Endometrial microvascular endothelial cells (primary cell): ENCODE results near the gene JAKMIP1. TPM values are rescaled to one million over a fixed set of nuclear protein-coding genes. Genes with fewer than 3 reads are reported as not detected.

Source experiments
- in situ Hi-C: cut with HindIII; loops from 2 replicates; pipeline ENCODE4 v1.10.0; 2017; ENCODE audit warnings: low sequenced_read_pairs, low pct_unique_long_range_greater_than_20kb; ENCODE audit errors: inconsistent ontology term
- total RNA-seq: library from RNA; depleted of rRNA; stranded (reverse); fragments of >200 nt; gene quantifications from one replicate; pipeline ENCODE4 v1.2.3, GENCODE V29; 2015; ENCODE audit errors: inconsistent ontology term

JAKMIP1 gene
- total RNA-seq, 1 donor from 2014 or later = not detected

DNA sequence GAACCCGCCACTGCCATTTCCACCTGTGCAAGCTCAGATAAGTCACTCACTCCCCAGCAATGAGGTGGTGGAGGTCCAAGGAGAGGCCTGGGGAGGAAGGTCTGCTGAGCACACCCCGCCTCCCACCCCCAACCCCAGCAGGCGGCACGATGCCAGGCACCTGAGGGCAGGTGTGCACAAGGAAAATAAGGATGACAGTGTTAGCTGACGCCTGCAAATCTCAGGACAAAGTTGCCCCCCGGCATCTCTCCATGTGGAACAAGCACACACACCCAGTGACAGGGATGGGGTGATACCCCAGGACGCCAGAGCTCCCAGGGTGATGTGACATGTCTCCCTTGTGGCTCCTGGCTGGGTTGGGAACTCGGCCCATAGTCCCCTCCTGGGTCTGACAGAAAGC lies 9.9 kb downstream of the JAKMIP1 start:
- in situ Hi-C loops = no loop called here

DNA sequence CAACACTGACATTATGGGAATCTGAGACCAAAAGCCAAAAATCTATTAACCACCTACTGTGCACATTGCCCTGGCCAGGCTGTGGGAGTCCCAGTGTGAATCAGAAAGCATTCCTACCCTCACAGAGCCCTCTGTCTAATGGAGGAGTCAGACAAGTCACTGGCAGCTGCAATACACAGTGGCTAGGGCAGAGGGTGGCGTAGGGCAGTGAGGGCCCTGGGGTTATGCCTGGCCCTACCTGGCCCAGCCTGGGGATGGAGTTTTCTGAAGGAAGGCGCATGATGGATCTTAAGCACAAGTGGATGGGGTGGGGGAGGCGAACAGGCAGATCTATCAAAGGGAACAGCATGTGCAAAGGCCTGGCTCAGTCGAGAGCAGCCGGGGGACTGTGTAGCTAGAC lies 10.8 kb downstream of the JAKMIP1 start:
- in situ Hi-C loops = no loop called here

DNA sequence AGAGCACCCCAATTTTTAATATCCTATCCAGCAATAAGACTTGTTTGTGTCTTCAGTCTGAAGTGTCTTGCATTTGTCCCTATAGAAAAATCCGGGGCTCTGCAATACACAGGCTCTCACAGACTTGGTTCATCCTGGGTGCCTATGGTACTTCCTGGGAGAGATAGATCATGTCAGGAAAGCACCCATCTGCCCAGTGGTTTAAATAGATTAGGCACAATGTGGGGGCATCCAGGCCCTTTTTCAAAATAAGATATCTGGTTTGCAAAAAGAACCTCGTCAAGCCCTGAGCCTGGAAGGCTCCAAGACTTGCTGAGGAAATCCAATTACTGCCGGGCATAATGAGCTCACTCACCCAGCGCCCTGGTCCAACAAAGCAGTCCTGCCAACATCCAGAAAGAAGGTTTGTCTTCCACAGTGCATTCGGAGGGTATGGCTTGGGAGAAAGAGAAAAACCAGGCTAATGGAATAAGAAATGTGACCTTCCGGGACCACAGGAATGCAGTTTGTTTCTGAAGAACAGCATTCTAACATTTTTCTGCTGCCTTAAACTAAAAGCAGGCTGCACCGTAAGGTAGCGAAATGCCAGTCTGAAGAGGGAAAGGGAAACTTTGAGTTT lies 11.6 kb downstream of the JAKMIP1 start:
- in situ Hi-C loops = no loop called here

DNA sequence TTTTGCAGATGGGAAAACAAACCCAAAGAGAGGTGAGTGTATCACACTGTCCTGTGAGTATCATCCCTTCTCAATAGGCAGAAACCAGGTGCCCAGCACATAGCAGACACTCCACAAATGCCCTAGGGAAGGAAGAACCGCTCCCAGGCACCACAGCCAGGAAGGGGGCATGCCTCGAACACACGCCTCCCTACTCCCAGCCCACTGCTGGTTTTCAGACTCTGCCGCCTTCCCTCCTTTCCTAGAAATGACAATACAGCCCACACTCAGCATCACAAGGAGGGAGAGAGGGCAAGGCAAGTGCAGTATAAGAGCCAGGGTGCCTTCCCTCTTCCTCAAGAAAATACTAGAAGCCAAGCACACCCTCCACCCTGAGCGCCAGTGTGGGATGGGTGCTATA lies 16.2 kb downstream of the JAKMIP1 start:
- in situ Hi-C loops = no loop called here

DNA sequence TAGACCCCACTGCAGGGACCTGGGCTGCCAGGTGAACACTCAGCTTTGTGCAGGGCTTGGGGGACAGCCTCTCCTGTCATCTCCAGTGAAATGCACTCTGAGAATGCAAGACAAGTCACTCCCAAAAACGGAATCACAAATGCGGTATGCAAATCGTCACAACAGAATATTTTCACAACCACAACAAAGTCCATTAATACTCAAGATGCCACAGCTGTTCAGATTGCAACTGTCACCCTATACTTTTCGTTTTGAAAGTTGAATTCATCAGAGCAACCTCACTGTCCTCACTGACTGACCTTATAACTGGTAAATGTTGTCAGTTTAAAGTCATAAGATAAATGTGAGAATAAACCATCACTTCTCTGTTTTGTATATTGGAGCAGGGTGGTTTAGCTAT lies 16.6 kb downstream of the JAKMIP1 start:
- in situ Hi-C loops = no loop called here

DNA sequence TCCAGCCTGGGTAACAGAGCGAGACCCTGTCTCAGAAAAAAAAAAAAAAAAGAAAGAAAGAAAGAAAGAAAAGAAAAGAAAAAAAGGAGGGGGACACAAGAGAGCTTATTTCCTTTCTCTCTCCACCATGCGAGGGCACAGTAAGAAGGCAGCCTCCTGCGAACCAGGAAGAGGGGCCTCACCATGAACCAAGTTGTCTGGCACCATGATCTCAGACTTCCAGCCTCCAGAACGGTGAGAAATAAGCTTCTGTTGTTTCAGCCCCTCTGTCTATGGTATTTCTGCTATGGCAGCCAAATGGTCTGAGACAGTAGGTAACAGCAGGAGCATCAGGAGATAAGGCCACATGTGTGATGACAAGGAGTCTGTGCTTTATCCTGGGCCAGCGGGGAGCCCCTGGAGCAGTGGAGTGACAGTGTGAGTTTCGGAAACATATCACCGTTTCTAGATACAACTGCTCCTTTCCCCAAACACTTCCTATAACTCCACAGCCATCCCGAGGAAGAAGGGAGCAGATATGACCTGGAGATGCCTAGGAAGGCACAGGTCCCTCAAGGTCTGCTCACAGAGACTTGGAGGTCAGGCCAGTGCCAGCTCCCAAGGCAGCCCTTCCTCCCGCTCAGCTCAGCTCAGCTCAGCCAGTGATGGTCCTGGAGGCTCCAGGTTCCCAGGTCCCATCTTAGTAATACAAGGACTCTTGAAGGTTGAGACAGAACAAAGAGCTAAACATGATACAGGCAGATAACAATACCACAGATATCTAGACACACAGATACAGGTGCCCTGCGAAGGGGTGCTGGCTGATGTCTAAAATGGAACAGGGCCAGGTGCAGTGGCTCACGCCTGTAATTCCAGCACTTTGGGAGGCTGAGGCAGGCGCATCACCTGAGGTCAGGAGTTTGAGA lies 17.7 kb downstream of the JAKMIP1 start:
- in situ Hi-C loops = no loop called here

DNA sequence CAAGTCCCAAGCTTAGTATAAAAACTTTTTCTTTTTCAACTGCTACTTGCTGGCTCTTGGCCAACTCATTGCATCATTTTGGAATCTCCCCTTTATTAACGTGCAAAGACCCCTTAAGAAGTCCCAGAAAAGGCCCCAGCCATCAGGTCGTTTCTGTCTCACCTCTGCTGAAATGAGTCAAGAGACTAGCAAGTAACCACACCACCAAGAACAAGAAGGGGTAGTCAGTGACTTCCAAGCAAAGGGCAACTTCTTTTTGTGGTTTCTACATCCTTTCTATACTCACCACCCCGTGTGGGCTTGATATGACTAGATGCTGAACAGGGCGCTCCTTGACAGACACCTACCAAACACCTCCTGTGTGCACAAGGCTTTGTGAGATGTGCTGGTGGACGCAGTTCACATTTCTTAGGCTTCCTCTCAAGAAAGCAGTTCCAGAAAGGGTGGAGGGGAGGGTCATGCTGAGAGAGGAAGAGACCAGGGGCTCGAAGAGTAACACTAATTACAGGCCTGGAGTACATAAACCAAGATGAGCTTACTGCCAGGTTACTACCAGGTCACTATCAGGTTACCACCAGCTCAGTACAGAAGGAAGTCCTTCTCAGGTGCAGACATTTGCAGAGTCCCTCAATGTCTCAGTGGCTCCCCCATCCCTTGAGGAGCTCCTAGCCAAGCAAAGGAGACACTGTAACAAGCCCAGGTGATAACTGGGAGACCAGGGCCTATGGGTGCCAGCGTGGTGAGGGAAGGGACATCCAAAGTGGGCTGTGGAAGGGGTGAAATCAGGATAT lies 19.3 kb downstream of the JAKMIP1 start:
- in situ Hi-C loops = no loop called here

DNA sequence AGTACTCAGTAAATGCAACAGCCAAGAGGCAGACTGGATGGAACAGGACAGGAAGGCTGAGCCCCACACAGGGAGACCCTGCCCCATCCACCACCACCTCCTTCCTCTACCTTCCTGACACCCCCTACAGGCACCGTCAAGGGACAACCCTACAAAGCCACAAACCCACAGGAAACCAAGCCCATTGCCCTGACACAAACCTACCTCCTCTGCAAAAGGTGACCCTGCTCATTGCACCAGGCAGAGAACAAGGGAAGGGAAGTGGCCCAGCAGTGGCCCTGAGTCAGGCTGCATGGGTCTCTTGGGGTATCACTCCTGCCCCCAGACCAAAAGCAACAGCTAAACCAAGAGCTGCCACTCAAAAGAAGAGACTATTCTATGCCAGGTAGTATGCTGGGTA lies 21.0 kb downstream of the JAKMIP1 start:
- in situ Hi-C loops = no loop called here

DNA sequence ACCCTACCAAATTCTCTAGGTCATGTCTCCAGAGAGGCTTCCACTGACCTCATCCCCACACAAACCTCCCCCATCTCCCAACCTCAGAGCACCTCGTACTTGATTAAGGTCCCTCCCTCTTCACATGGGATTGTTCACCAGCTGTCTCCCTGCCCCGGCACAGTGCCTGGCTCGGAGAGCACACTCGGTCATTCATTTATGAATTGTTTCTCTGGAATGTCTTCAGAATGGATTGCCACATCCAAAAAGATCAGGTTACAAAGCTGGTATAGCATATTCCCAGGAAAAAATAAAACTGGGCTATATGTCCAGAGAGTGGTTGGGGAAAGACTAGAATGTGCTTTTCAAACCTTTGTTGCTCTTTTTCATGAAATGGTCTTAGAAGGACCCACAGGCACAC lies 21.6 kb downstream of the JAKMIP1 start:
- in situ Hi-C loops = no loop called here

DNA sequence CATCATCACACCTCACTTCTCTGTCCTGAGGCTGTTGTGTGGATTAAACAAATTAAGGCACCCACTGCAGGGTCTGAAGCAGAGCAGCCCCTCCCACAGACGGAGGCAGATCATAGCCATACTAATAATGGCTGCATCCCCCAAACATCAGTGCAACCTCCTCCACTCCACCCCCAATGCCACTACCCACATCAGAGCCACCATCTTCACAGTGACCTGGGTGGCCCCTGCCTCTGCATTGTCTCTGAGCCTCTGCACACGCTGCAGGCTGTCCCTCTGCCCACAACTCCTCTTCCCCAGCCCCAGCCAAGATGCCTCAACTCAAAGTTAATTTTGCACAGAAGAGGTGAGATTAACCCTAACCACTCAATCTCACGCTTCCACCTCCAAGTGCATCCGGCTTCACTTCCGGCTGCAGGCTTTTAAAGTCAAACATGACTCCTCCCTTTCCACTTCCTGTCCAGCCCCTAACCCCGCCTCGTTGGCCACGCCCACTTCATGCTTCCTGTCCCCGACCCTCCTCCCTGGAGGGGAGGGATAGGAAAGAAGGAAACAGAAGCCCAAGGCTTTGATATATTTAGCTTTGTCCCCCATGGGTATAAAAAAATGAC lies 22.7 kb downstream of the JAKMIP1 start:
- in situ Hi-C loops = no loop called here

DNA sequence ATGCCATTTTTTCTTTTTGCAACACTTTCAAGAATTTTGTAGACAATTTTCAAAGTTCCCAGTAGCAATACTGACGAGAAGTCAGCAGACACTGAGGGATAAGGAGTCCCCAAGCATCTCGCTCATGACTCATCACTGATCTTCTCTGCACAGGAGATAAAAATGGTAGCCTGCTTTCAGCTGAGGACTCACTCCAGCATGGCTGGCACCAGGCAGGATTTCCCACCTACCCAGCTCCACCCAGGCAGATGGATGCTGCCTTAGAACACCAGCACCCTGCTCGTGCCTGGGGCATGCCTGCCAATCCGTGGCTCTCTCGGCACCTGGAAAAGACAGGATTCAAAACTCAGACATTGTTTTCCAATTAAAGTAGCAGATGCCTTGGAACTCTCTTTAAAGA lies 24.9 kb downstream of the JAKMIP1 start:
- in situ Hi-C loops = no loop called here

DNA sequence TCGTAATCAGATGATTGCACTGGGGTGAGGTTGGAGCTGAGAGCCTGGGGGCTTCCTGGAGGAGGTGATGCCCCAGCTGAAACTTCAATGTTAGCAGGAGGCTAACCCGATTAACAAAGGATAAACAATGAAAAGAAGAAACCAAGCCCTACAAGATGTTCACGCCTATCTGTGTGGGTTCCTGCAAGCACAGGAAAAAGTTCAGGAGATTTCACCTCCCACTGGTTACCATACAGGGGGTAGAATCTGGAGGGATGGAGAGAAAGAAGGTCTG lies 27.5 kb downstream of the JAKMIP1 start:
- in situ Hi-C loops = no loop called here

DNA sequence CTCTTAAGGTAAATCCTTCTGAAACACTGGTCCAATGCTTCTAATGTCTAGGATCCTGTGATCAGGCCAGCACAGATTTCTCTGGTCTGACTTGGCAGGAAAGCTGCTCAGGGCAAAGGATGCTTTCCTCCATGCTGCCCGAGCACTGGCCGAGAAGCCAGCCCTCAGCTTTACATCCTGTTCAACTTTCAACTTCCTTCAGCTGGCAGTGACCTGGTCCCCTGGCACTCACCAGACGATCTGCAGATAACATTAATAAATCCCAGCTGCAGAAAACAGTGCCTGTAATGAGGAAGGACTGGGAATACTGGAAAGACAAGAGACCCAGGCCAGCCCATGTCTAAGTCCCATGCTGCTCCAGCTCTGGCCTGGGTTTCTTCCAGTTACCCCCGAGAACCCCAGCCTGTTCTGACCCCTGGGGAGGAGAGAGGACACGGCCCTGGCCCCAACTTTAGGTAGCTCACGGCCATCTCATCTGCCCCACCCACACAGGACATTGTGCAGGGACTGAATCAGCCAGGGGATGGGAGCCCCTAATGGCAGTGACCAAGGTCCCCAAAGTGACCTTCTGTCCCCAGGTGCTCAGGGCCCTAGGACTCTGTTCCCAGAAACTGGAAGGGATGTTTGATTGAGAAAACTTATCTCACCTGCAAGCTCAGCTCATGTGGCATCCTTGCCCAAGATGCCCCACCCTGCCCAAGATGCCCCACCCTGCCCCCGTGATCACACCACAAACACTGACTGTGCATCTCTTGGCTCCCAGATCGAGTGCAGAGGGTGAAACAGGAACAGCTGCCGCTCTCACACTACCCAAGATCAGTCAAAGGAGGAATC lies 28.0 kb downstream of the JAKMIP1 start:
- in situ Hi-C loops = no loop called here

DNA sequence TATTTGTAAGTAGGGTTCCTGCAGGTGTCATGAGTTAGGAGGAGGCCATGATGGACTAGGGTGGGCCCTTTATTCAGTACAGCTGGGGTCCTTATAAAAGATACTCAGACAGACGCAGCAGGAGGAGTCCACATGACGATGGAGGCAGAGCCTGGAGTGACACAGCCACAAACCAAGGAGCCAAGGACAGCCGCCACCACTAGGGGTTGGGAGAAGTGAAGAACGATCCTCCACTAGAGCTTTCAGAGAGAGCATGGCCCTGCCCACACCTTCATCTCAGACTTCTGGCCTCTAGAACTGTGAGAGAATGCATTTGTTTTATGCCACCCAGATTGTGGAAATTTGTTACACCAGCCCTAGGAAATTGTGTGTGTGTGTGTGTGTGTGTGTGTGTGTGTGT lies 31.1 kb downstream of the JAKMIP1 start:
- in situ Hi-C loops = no loop called here

DNA sequence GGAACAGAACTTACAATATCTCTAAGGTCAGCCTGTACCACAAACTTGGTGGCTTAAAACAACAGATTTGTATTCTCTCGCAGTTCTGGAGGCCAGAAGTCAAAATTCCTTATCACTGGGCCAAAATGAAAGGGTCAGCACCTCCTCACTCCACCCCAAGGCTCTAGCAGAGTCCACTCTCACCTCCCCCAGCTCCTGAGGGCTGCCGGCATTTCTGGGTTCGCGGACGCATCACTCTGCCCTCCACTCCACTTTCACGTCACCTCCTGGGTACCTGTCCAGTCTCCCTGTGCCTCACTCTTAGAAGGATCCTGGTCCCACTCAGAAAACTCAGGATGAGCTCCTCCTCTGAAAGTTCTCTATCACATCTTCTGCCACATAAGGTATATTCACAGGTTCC lies 34.6 kb downstream of the JAKMIP1 start:
- in situ Hi-C loops = no loop called here

DNA sequence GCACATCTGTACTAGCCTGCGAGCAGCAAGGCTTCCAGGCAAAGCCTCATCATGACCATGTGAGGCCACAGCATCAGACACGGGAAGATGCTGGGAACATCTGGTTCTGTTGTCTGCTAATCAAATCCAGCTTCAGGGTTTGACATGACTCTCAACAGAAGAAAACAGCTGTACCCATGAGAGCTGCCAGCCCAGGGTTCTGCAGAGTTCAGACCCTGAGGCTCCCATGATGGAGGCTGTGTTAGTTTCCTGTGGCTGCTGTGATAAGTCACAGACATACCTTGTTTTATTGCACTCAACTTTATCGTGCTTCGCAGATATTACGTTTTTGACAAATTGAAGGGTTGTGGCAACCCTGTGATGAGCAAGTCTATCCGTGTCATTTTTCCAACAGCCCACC lies 37.5 kb downstream of the JAKMIP1 start:
- in situ Hi-C loops = no loop called here

DNA sequence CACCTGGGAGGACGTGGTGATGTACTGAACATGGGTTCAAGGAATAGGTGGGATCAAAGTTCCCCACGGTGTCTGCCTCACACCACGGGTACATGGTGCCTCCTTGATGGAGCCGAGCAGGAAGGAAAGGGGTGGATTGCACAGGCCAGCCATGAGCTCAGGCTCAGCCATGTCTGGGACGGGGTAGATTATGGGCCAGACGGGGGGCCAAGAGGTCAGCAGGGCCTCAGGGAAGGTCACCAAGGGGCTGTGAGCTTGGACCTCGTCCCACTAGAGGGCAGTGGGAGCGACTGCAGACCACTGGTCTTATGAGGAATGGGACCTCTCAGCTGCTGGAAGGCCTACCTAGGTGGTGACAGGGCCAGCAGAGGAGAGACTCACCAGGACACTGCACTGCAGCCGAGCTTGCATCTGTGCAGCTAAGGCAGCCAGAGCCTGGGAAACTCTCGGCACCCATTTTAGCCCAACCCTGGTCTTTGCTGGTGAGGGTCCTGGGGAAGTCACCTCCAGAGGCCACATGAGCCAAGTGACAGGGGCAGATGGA lies 38.4 kb downstream of the JAKMIP1 start:
- in situ Hi-C loops = no loop called here

DNA sequence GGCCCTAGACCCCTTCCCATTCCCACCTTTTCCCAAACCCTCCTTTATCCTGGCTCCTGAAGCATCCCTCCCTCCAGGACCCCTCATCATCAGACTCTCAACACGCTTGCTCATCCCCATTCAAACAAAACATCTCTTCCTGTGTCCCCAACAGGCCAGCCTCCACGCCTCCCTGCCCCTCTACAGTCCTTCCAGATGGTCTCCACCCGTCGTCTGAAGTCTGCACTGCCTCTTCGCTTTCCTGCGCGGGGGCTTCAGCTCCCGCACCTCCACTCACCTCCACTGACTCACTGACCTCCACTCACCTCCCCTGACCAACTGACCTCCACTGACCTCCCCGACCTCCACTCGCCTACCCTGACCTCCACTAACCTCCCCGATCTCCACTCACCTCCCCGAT lies 39.8 kb downstream of the JAKMIP1 start:
- in situ Hi-C loops = no loop called here

DNA sequence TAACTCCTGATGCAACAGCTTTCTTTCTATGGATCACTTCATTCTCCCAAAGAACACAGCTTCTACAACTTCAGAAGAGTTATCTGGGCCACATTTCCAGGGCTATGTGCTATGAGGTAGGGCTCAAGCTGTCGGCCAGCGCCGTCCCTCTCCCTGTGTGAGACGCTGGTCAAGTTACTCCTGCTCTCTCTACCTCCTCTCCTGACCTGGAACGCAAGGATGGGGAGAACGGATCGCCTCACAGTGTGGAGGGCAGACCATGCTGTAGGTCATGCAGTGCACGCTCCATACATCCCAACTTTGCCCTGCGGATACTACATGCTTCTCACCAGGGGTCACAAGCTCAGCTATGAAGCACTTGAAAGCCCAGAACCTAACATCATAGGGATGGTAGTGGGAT lies 42.4 kb downstream of the JAKMIP1 start:
- in situ Hi-C loops = no loop called here
